Type B pancreatic cell (in vitro differentiated cells): Measurements from ENCODE around the gene PAX5. TPM values are rescaled to one million over a fixed set of nuclear protein-coding genes. Genes with fewer than 3 reads are reported as not detected.

ENCODE experiments used
- DNase-seq: peaks from one replicate; pipeline ENCODE4 v3.0.0; 2021; ENCODE audit warnings: mixed read lengths; ENCODE audit not compliant: unreplicated experiment; ENCODE audit errors: extremely low spot score
- H3K27ac Mint-ChIP-seq: 2 replicates; pipeline ENCODE4 v1.8.0; 2021; ENCODE audit warnings: mild to moderate bottlenecking, mixed read lengths
- H3K27me3 Mint-ChIP-seq: 2 replicates; pipeline ENCODE4 v1.8.0; 2021; ENCODE audit warnings: mixed read lengths
- H3K36me3 Mint-ChIP-seq: 2 replicates; pipeline ENCODE4 v1.8.0; 2021; ENCODE audit warnings: mixed read lengths
- H3K4me1 Mint-ChIP-seq: one replicate; pipeline ENCODE4 v1.8.0; 2021; ENCODE audit warnings: mixed read lengths; ENCODE audit not compliant: unreplicated experiment
- H3K4me3 Mint-ChIP-seq: 2 replicates; pipeline ENCODE4 v1.8.0; 2021; ENCODE audit warnings: mild to moderate bottlenecking, mixed read lengths
- H3K9me3 Mint-ChIP-seq: 2 replicates; pipeline ENCODE4 v1.8.0; 2021; ENCODE audit warnings: mixed read lengths
- total RNA-seq: library from RNA; stranded (reverse); gene quantifications from 2 replicates; pipeline ENCODE4 v1.2.1, GENCODE V29; 2021; ENCODE audit warnings: low replicate concordance
- TF ChIP-seq, protein P1 (sequence below): fragments of 200-600 bp; sonication (generic); conservative IDR thresholded peaks from 2 replicates; pipeline ENCODE4 v1.5.0; 2021; ENCODE audit warnings: antibody characterized with exemption, mild to moderate bottlenecking

Gene PAX5
- total RNA-seq, 1 donor from 2014 or later = not detected

DNA sequence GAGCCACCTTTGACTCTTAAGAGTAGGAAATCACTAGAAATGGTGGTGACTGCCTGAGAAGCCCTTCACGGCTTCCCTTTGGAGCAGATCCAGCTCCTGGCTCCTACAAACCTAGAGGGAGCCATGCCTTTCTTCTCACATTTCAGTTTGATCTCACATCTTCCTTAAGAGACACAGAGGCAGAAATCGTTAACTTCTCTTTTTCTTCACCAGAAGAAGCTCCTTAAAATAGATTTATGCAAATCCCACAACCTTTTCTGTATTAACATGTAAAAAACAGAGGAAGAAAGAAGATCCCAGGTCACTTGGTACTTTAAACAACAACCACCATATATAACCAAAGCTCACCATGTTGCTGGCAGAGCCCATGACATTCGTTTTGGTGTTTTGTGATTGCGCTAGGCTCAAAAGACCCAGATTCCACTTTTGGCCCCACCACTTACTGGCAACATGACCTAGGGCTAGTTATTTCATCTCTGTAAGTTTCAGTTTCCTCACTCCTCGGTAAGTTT is 29.6 kb downstream of the PAX5 start:
- Mint-ChIP-seq H3K4me3 (no peak overlapping the region), H3K36me3 (no peaks in the 10 kb centered on the region), H3K4me1 (peaks cover 4% of the 10 kb centered on the region), H3K27me3 (peaks cover 99% of the 10 kb centered on the region), H3K9me3 (no peaks in the 10 kb centered on the region), H3K27ac (no peak overlapping the region)
- DNase-seq = no peak
- TF ChIP-seq, protein P1, sequence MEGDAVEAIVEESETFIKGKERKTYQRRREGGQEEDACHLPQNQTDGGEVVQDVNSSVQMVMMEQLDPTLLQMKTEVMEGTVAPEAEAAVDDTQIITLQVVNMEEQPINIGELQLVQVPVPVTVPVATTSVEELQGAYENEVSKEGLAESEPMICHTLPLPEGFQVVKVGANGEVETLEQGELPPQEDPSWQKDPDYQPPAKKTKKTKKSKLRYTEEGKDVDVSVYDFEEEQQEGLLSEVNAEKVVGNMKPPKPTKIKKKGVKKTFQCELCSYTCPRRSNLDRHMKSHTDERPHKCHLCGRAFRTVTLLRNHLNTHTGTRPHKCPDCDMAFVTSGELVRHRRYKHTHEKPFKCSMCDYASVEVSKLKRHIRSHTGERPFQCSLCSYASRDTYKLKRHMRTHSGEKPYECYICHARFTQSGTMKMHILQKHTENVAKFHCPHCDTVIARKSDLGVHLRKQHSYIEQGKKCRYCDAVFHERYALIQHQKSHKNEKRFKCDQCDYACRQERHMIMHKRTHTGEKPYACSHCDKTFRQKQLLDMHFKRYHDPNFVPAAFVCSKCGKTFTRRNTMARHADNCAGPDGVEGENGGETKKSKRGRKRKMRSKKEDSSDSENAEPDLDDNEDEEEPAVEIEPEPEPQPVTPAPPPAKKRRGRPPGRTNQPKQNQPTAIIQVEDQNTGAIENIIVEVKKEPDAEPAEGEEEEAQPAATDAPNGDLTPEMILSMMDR = no peak

DNA sequence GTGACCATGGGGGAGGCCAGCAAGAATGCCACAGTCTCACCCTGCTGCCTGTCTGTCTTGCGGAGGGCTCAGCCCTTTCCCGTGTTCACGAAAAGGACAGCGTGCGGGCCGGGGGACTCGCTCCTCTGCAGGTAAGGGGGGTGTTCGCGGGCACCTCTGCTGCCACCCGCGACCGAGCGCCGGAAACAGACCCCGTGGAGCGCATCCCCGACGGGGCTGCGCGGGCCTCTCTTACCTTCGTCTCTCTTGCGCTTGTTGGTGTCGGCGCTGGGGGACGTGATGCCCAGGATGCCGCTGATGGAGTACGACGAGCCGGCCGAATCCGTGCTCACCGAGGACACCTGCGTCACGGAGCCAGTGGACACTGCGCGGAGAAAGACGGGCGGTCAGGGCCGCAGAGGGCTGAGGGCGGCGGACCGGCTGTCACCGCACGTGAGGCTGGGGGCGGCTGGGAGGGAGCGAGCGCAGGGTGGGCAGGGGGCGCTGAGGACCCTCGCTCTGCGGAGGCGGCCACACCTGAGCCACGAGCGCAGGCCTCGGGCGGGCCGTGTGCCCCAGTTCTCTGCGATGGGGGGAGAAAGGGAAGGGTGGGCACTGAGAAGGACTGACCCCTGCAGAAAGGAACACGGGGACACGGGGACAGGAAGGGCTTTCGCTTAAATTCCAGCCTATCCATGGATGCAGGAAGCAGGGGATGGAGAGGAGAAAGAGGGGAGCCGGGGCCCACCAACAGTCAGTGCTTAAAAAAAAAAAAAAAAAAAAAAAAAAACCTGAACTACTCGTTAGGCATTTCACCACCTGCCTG is 31.5 kb downstream of the PAX5 start:
- peak overlapping the region; percentile 31 for H3K4me3 Mint-ChIP-seq
- TF ChIP-seq, protein P1 = no peak
- no peaks in the 10 kb centered on the region for H3K9me3 Mint-ChIP-seq
- H3K27me3 Mint-ChIP-seq = peaks cover 97% of the 10 kb centered on the region
- no peak for DNase-seq
- H3K27ac Mint-ChIP-seq = no peak overlapping the region
- H3K4me1 Mint-ChIP-seq = peaks cover 4% of the 10 kb centered on the region
- no peaks in the 10 kb centered on the region for H3K36me3 Mint-ChIP-seq

DNA sequence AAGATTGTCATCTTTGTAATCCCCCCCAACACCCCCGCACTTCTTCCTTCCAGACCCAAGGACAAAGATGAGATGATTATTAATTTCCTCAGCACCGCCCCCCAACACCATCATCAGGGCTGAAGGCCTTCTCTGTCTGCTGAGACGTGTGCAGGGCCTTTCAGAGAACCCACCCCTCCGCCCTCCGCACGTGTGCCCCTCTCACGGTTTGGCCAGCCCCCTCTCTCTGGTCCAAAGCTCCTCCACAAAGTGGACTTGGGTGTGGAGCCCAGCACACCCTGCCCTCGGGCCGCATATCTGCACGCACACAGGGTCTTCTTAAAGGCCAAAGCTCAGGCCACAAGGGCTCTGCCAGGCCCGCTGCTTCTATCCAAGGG is 32.0 kb downstream of the PAX5 start:
- TF ChIP-seq, protein P1 = no peak
- H3K27ac Mint-ChIP-seq = no peak overlapping the region
- peaks cover 97% of the 10 kb centered on the region for H3K27me3 Mint-ChIP-seq
- no peak for DNase-seq
- no peaks in the 10 kb centered on the region for H3K9me3 Mint-ChIP-seq
- peaks cover 4% of the 10 kb centered on the region for H3K4me1 Mint-ChIP-seq
- no peak overlapping the region for H3K4me3 Mint-ChIP-seq
- H3K36me3 Mint-ChIP-seq = no peaks in the 10 kb centered on the region

DNA sequence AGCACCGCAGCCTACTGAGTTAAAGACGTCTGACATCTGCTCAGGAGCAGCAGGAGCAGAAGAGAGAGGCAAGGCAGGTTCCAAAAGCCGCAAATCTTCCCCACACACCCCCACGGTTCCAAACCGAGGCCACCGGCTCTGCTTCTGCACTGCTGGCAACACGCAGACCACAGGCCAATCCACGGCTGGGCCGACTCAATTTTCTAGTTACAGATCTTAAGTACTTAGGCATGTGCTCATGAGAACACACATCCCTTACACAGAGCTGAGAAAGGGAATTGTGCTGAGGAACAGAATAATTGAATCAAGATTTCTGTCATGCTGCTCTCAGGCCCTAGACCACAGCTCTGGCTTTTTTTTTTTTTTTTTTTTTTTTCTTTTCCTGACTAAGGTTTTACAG is 32.6 kb downstream of the PAX5 start:
- TF ChIP-seq, protein P1 = no peak
- H3K27ac Mint-ChIP-seq = no peak overlapping the region
- DNase-seq = no peak
- H3K9me3 Mint-ChIP-seq = no peaks in the 10 kb centered on the region
- peaks cover 97% of the 10 kb centered on the region for H3K27me3 Mint-ChIP-seq
- H3K36me3 Mint-ChIP-seq = no peaks in the 10 kb centered on the region
- peaks cover 4% of the 10 kb centered on the region for H3K4me1 Mint-ChIP-seq
- no peak overlapping the region for H3K4me3 Mint-ChIP-seq

DNA sequence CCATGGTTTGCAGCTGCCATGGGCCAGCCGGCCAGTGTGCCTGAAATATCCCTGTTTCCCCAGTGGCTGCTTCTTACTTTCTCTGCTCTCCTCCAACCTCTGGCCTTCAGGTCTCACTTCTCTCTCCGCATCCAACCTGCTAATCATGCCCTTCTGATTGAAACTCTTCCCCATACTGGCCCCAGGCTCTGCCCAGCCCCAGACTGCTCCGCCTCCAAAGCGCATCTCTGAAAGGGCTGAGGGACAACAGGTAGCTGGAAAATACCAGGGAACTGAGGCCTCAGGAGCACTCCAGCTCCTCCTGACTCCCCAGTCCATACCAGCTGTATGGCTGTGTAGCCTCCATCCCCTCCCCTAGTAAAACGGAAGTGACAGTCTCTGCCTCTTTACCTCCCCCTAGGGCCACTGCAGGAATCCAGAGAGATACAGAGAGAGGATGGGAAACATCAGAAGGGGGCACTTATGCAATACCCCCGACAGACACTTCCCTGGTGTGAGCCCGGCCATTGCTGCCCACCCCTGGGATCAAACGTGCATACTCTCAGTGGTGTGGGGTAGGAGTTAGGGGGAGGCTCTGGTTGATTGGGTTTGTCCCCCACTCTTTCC is 34.2 kb downstream of the PAX5 start:
- Mint-ChIP-seq H3K9me3 (no peaks in the 10 kb centered on the region), H3K27me3 (peaks cover 96% of the 10 kb centered on the region), H3K27ac (no peak overlapping the region), H3K36me3 (no peaks in the 10 kb centered on the region), H3K4me3 (no peak overlapping the region), H3K4me1 (peaks cover 4% of the 10 kb centered on the region)
- TF ChIP-seq, protein P1 = no peak
- no peak for DNase-seq
